SK-N-SH treated with all-trans-retinoic acid at 6 μM for 48 hours (cell line): ENCODE results near the gene SSR2.

Source experiments
- ATAC-seq: fragments of 200-7000 bp; cut with Tn5 transposase; 3 replicates; pipeline ENCODE4 v1.9.1; 2020; ENCODE audit warnings: mild to moderate bottlenecking, moderate library complexity
- ARNTL ChIP-seq: fragments of 450-650 bp; formaldehyde crosslinking; IDR thresholded peaks from 2 replicates; pipeline ENCODE4 v1.5.0; 2020; ENCODE audit warnings: low read depth, mild to moderate bottlenecking, moderate library complexity, borderline replicate concordance
- BACH2 ChIP-seq: fragments of 250-450 bp; sonication (Bioruptor Pico); IDR thresholded peaks from 2 replicates; pipeline ENCODE4 v1.9.0; 2021; ENCODE audit warnings: mild to moderate bottlenecking, borderline replicate concordance
- CSDC2 ChIP-seq: fragments of 250-450 bp; sonication (Bioruptor Pico); IDR thresholded peaks from 2 replicates; pipeline ENCODE4 v1.5.0; 2020; ENCODE audit warnings: mild to moderate bottlenecking, moderate library complexity
- ESRRG ChIP-seq: fragments of 250-450 bp; sonication (Bioruptor Pico); IDR thresholded peaks from 2 replicates; pipeline ENCODE4 v1.6.1; 2021; ENCODE audit warnings: mild to moderate bottlenecking
- ISL1 ChIP-seq: fragments of 250-450 bp; sonication (Bioruptor Pico); IDR thresholded peaks from 2 replicates; pipeline ENCODE4 v2.1.2; 2022; ENCODE audit warnings: mild to moderate bottlenecking, moderate library complexity
- OSR1 ChIP-seq: fragments of 250-450 bp; sonication (Bioruptor Pico); IDR thresholded peaks from 2 replicates; pipeline ENCODE4 v1.8.0; 2022; ENCODE audit warnings: moderate library complexity, mild to moderate bottlenecking, inconsistent platforms
- PPARA ChIP-seq: fragments of 250-450 bp; sonication (Bioruptor Pico); IDR thresholded peaks from 2 replicates; pipeline ENCODE4 v1.5.0; 2020; ENCODE audit warnings: mild to moderate bottlenecking, borderline replicate concordance
- RARB ChIP-seq: fragments of 250-450 bp; sonication (Bioruptor Pico); IDR thresholded peaks from 2 replicates; pipeline ENCODE4 v1.8.0; 2021; ENCODE audit warnings: mild to moderate bottlenecking, moderate library complexity
- SNAI2 ChIP-seq: fragments of 250-450 bp; sonication (Bioruptor Pico); IDR thresholded peaks from 2 replicates; pipeline ENCODE4 v1.5.0; 2020; ENCODE audit warnings: mild to moderate bottlenecking, moderate library complexity
- TCF4 ChIP-seq: fragments of 250-450 bp; sonication (Bioruptor Pico); IDR thresholded peaks from 2 replicates; pipeline ENCODE4 v1.8.0; 2021; ENCODE audit warnings: mild to moderate bottlenecking, moderate library complexity, borderline replicate concordance
- TOX ChIP-seq: fragments of 250-450 bp; sonication (Bioruptor Pico); IDR thresholded peaks from 2 replicates; pipeline ENCODE4 v1.8.0; 2021; ENCODE audit warnings: mild to moderate bottlenecking, moderate library complexity, borderline replicate concordance
- ZC3H10 ChIP-seq: fragments of 250-450 bp; sonication (Bioruptor Pico); IDR thresholded peaks from 2 replicates; pipeline ENCODE4 v1.5.1; 2021; ENCODE audit warnings: mild to moderate bottlenecking, moderate library complexity
- ZFP3 ChIP-seq: fragments of 250-450 bp; sonication (Bioruptor Pico); IDR thresholded peaks from 2 replicates; pipeline ENCODE4 v1.5.0; 2020; ENCODE audit warnings: mild to moderate bottlenecking, moderate library complexity
- ZFP30 ChIP-seq: fragments of 450-650 bp; formaldehyde crosslinking; IDR thresholded peaks from 2 replicates; pipeline ENCODE4 v1.5.0; 2022; ENCODE audit warnings: mild to moderate bottlenecking, moderate library complexity
- ZNF565 ChIP-seq: fragments of 450-650 bp; formaldehyde crosslinking; conservative IDR thresholded peaks from 2 replicates; pipeline ENCODE4 v1.5.0; 2020; ENCODE audit warnings: low read depth, mild to moderate bottlenecking, moderate library complexity
- ZNF70 ChIP-seq: fragments of 450-650 bp; formaldehyde crosslinking; IDR thresholded peaks from 2 replicates; pipeline ENCODE4 v1.5.0; 2020; ENCODE audit warnings: mild to moderate bottlenecking, moderate library complexity
- ZNF8 ChIP-seq: fragments of 450-650 bp; formaldehyde crosslinking; IDR thresholded peaks from 2 replicates; pipeline ENCODE4 v1.5.0; 2020; ENCODE audit warnings: mild to moderate bottlenecking, moderate library complexity
- TF ChIP-seq, protein P1 (sequence below): fragments of 250-450 bp; sonication (Bioruptor Pico); IDR thresholded peaks from 2 replicates; pipeline ENCODE4 v1.5.1; 2020; ENCODE audit warnings: low read depth, mild to moderate bottlenecking, moderate library complexity
- TF ChIP-seq, protein P2 (sequence below): fragments of 250-450 bp; sonication (Bioruptor Pico); IDR thresholded peaks from 2 replicates; pipeline ENCODE4 v1.8.0; 2021; ENCODE audit warnings: low read depth, mild to moderate bottlenecking, moderate library complexity, borderline replicate concordance
- TF ChIP-seq, protein P3 (sequence below): fragments of 250-450 bp; sonication (Bioruptor Pico); IDR thresholded peaks from 2 replicates; pipeline ENCODE4 v1.5.1; 2021; ENCODE audit warnings: mild to moderate bottlenecking, moderate library complexity
- TF ChIP-seq, protein P4 (sequence below): fragments of 250-450 bp; sonication (Bioruptor Pico); IDR thresholded peaks from 2 replicates; pipeline ENCODE4 v1.8.0; 2020; ENCODE audit warnings: mild to moderate bottlenecking, moderate library complexity, borderline replicate concordance

The SSR2 gene

DNA sequence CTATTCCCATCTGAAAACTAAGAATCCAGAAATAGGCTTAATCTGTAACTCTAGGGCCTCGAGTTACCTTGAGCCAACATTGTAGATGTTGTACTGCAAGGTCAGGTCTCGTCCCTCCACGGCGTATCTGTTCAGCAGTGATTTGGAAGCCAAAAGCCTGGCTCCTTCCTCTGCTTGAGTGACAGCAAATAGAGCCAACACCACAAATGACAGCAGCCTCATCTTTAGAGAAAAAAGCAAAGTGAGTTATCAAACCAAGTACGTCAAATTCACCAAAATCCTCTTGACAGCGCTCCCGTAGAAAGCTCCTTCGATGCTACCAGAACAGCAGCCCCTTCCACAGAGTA is 832 bp downstream of the SSR2 start:
- ATAC-seq = no peak
- TF ChIP-seq ZNF8 (CRISPR knock-in tag) = no peak
- TF ChIP-seq RARB (CRISPR knock-in tag) = no peak
- no peak for TF ChIP-seq ZFP30
- TF ChIP-seq, protein P1, sequence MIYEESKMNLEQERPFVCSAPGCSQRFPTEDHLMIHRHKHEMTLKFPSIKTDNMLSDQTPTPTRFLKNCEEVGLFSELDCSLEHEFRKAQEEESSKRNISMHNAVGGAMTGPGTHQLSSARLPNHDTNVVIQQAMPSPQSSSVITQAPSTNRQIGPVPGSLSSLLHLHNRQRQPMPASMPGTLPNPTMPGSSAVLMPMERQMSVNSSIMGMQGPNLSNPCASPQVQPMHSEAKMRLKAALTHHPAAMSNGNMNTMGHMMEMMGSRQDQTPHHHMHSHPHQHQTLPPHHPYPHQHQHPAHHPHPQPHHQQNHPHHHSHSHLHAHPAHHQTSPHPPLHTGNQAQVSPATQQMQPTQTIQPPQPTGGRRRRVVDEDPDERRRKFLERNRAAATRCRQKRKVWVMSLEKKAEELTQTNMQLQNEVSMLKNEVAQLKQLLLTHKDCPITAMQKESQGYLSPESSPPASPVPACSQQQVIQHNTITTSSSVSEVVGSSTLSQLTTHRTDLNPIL = no peak

DNA sequence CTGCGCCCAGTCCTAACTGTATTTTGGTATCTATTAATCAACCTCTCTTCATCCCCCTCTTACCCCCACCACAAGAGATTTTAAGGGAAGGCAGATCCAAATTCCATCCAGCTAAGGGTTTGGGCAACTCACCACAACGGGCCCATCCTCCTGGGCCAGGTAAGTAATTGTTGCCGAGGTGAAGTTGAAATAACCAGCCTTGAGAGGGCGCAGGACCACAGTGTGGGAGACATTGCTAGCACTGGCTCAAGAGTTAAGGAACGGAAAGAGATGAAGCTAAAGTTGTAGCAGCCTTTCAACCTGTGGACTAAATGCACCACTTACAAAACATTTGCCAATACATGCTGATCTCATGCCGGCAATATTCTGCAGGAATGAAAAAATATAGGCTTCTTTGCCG is 5.9 kb downstream of the SSR2 start:
- no peak for ATAC-seq
- no peak for TF ChIP-seq ZFP30
- TF ChIP-seq TCF4 (CRISPR knock-in tag) = no peak
- TF ChIP-seq, protein P1 = no peak
- TF ChIP-seq, protein P2, sequence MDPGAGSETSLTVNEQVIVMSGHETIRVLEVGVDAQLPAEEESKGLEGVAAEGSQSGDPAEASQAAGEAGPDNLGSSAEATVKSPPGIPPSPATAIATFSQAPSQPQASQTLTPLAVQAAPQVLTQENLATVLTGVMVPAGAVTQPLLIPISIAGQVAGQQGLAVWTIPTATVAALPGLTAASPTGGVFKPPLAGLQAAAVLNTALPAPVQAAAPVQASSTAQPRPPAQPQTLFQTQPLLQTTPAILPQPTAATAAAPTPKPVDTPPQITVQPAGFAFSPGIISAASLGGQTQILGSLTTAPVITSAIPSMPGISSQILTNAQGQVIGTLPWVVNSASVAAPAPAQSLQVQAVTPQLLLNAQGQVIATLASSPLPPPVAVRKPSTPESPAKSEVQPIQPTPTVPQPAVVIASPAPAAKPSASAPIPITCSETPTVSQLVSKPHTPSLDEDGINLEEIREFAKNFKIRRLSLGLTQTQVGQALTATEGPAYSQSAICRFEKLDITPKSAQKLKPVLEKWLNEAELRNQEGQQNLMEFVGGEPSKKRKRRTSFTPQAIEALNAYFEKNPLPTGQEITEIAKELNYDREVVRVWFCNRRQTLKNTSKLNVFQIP = no peak
- no peak for TF ChIP-seq TOX (CRISPR knock-in tag)
- no peak for TF ChIP-seq ZNF8 (CRISPR knock-in tag)
- no peak for TF ChIP-seq ZFP3 (CRISPR knock-in tag)
- TF ChIP-seq, protein P3, sequence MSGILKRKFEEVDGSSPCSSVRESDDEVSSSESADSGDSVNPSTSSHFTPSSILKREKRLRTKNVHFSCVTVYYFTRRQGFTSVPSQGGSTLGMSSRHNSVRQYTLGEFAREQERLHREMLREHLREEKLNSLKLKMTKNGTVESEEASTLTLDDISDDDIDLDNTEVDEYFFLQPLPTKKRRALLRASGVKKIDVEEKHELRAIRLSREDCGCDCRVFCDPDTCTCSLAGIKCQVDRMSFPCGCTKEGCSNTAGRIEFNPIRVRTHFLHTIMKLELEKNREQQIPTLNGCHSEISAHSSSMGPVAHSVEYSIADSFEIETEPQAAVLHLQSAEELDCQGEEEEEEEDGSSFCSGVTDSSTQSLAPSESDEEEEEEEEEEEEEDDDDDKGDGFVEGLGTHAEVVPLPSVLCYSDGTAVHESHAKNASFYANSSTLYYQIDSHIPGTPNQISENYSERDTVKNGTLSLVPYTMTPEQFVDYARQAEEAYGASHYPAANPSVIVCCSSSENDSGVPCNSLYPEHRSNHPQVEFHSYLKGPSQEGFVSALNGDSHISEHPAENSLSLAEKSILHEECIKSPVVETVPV = no peak
- no peak for TF ChIP-seq SNAI2 (CRISPR knock-in tag)
- no peak for TF ChIP-seq ZNF565 (CRISPR knock-in tag)
- TF ChIP-seq ARNTL (CRISPR knock-in tag) = no peak
- no peak for TF ChIP-seq PPARA (CRISPR knock-in tag)
- TF ChIP-seq ESRRG (CRISPR knock-in tag) = no peak
- no peak for TF ChIP-seq RARB (CRISPR knock-in tag)
- TF ChIP-seq BACH2 (CRISPR knock-in tag) = no peak
- TF ChIP-seq, protein P4, sequence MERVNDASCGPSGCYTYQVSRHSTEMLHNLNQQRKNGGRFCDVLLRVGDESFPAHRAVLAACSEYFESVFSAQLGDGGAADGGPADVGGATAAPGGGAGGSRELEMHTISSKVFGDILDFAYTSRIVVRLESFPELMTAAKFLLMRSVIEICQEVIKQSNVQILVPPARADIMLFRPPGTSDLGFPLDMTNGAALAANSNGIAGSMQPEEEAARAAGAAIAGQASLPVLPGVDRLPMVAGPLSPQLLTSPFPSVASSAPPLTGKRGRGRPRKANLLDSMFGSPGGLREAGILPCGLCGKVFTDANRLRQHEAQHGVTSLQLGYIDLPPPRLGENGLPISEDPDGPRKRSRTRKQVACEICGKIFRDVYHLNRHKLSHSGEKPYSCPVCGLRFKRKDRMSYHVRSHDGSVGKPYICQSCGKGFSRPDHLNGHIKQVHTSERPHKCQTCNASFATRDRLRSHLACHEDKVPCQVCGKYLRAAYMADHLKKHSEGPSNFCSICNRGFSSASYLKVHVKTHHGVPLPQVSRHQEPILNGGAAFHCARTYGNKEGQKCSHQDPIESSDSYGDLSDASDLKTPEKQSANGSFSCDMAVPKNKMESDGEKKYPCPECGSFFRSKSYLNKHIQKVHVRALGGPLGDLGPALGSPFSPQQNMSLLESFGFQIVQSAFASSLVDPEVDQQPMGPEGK = no peak
- TF ChIP-seq ZNF70 = no peak
- TF ChIP-seq ZC3H10 = no peak
- TF ChIP-seq, all 23 proteins: peak for 0

DNA sequence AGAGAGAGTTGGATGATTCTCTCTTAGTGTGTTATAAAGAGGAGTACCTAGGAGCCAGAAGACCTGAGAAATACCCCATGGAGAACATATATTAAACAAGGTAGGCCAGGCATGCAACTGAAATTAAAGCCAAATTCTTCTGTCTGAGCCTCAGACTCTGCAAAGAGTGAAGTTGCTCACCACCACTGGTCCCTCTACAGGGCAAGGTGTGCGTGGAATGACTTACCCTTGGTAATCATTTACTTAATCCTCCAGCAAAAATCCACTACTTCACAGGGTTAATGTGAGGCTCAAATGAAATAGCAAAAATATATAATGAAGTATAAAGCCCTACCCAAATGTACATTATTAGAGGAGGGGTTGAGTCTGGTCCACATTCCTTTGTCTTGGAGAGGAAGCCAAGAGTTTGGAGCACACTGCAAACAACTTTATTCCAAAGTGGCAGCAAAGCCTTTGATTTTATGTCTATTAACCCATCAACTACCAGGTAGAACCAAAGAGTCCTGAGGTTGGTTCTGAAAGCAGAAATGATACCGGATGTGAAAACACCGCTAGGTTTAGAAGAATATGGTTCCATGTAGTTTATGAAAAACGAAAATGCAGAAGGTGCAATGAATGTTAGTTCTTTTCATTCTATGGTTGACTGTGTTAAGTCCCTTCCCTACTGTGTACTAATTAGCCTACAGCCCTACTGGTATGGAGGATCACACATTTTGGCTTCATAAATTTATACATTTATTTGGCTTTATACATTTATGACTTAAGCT is 8.5 kb downstream of the SSR2 start:
- no peak for ATAC-seq
- no peak for TF ChIP-seq ZNF70

DNA sequence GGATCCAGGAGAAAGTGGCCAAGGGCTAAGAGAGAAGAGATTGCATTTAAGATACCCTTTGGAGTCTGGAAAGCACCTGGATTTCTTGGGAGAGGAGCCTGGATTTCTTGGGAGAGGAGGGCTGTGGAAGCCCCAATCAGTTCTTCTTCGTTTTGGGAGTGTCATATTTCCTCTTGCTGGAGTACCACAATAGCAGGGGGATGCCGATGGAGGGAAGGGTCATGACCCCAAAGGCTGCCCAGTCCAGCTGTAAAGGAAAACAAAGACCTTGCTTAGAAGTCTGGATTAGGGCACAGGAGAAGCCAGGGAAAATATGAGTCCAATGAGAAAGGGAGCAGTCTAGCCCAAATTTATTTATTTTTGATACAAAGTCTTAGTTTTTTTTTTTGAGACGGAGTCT is 11.3 kb downstream of the SSR2 start:
- no peak for ATAC-seq
- TF ChIP-seq, protein P1 = no peak
- no peak for TF ChIP-seq TOX (CRISPR knock-in tag)
- no peak for TF ChIP-seq PPARA (CRISPR knock-in tag)
- TF ChIP-seq ZNF565 (CRISPR knock-in tag) = no peak
- no peak for TF ChIP-seq OSR1
- TF ChIP-seq, protein P3 = no peak
- TF ChIP-seq, protein P2 = no peak
- TF ChIP-seq CSDC2 = no peak
- TF ChIP-seq SNAI2 (CRISPR knock-in tag) = no peak
- TF ChIP-seq, protein P4 = no peak
- no peak for TF ChIP-seq ISL1 (CRISPR knock-in tag)
- no peak for TF ChIP-seq ZFP3 (CRISPR knock-in tag)
